Left ventricle myocardium inferior (tissue), 1 donor: Measurements from ENCODE around the gene DDA1. TPM values are rescaled to one million over a fixed set of nuclear protein-coding genes. Genes with fewer than 3 reads are reported as not detected.

Experiments used
- DNase-seq: peaks from one replicate; pipeline ENCODE4 v3.0.0-alpha.2; 2020
- H3K27ac ChIP-seq: fragments of 200-600 bp; replicated peaks from 2 replicates; pipeline ENCODE4 v1.8.0; 2021
- H3K27me3 ChIP-seq: fragments of 200-600 bp; 2 replicates; pipeline ENCODE4 v1.8.0; 2021; ENCODE audit warnings: low read depth
- H3K36me3 ChIP-seq: fragments of 200-600 bp; 2 replicates; pipeline ENCODE4 v1.8.0; 2021
- H3K4me1 ChIP-seq: fragments of 200-600 bp; 2 replicates; pipeline ENCODE4 v1.8.0; 2021
- H3K4me3 ChIP-seq: fragments of 200-600 bp; 2 replicates; pipeline ENCODE4 v1.8.0; 2021; ENCODE audit warnings: mild to moderate bottlenecking, moderate library complexity
- H3K9me3 ChIP-seq: fragments of 200-600 bp; replicated peaks from 2 replicates; pipeline ENCODE4 v1.8.0; 2021
- CTCF ChIP-seq: fragments of 200-600 bp; IDR thresholded peaks from 2 replicates; pipeline ENCODE4 v1.8.0; 2021; ENCODE audit warnings: antibody characterized with exemption, mild to moderate bottlenecking, borderline replicate concordance
- intact Hi-C: fragments of 100-400 bp; cut with micrococcal nuclease; formaldehyde crosslinking; loops from one replicate; pipeline ENCODE4 v1.11.0; 2022
- long read RNA-seq: library from polyadenylated mRNA; unstranded; transcript quantifications from one replicate; pipeline ENCODE4 v2.0.0, GENCODE V29; 2021
- total RNA-seq: library from RNA; stranded (reverse); fragmentation: NEBNext Ultra II Directional; extraction: Animal tissue kit (Norgen Biotek cat#: 25700); gene quantifications from one replicate; pipeline ENCODE4 v1.2.1, GENCODE V29; 2021
- donor health status: DM: no; HTN: yes; CAD: no; lungs with severe emphysema.

Gene DDA1
- 35.7 TPM for total RNA-seq
- long read RNA-seq, full-length matches to known transcripts, result 36 of 59 reads
- long read RNA-seq, partial matches to known transcripts, result 0 of 59 reads
- long read RNA-seq, other reads (novel, unspliced or antisense), result 23 of 59 reads

- Histone ChIP-seq H3K36me3 (peaks cover 14% of the 10 kb centered on the region), H3K4me1 (peaks cover 70% of the 10 kb centered on the region), H3K4me3 (peak within 1 kb of the TSS; percentile 89), H3K27ac (peak within 1 kb of the TSS; percentile 84), H3K9me3 (no peaks in the 10 kb centered on the region), H3K27me3 (no peaks in the 10 kb centered on the region)
- DNase-seq, result peak; percentile 99
- TF ChIP-seq CTCF, result no peak
- intact Hi-C loops, result no loop called here
Measured at GRCh38 chr19:17309198-17309964, at the start of gene DDA1. TSS of gene DDA1 (plus strand) at chr19:17309563. CDS start at chr19:17309655, 92 bp downstream.

- peaks cover 13% of the 10 kb centered on the region for H3K9me3 ChIP-seq
- H3K27ac ChIP-seq, result no peak overlapping the region
- H3K4me1 ChIP-seq, result peaks cover 10% of the 10 kb centered on the region
- TF ChIP-seq CTCF, result no peak
- H3K36me3 ChIP-seq, result peaks cover 16% of the 10 kb centered on the region
- H3K27me3 ChIP-seq, result no peaks in the 10 kb centered on the region
- intact Hi-C loops, result no loop called here
- no peak for DNase-seq
- H3K4me3 ChIP-seq, result no peak overlapping the region
Measured at GRCh38 chr19:17259934-17260333, 49.4 kb upstream of the DDA1 start.

GRCh38 chr19:17260842-17261325 is 48.5 kb upstream of the DDA1 start:
- Histone ChIP-seq H3K27ac (no peak overlapping the region), H3K27me3 (no peaks in the 10 kb centered on the region), H3K9me3 (peaks cover 13% of the 10 kb centered on the region), H3K36me3 (peaks cover 16% of the 10 kb centered on the region), H3K4me3 (peak overlapping the region; percentile 1), H3K4me1 (peaks cover 15% of the 10 kb centered on the region)
- peak; percentile 92 for TF ChIP-seq CTCF
- intact Hi-C loops, result no loop called here
- DNase-seq, result peak; percentile 78

GRCh38 chr19:17262557-17262956 is 46.8 kb upstream of the DDA1 start:
- peaks cover 13% of the 10 kb centered on the region for H3K9me3 ChIP-seq
- intact Hi-C loops, result no loop called here
- H3K27ac ChIP-seq, result peak overlapping the region; percentile 90
- peak overlapping the region; percentile 71 for H3K4me3 ChIP-seq
- peaks cover 16% of the 10 kb centered on the region for H3K36me3 ChIP-seq
- no peak for DNase-seq
- no peaks in the 10 kb centered on the region for H3K27me3 ChIP-seq
- TF ChIP-seq CTCF, result no peak
- H3K4me1 ChIP-seq, result peaks cover 23% of the 10 kb centered on the region

GRCh38 chr19:17263712-17264640 is 45.4 kb upstream of the DDA1 start:
- Histone ChIP-seq H3K4me1 (peaks cover 36% of the 10 kb centered on the region), H3K27me3 (no peaks in the 10 kb centered on the region), H3K4me3 (peak overlapping the region; percentile 71), H3K27ac (peak overlapping the region; percentile 90), H3K9me3 (peaks cover 12% of the 10 kb centered on the region), H3K36me3 (peaks cover 12% of the 10 kb centered on the region)
- no peak for DNase-seq
- TF ChIP-seq CTCF, result no peak
- intact Hi-C loops, result no loop called here
